Gastrocnemius medialis (tissue), 4 donors: ENCODE measurements around the gene HLA-A. TPM values are rescaled to one million over a fixed set of nuclear protein-coding genes. Genes with fewer than 3 reads are reported as not detected.

Experiments used
- ATAC-seq, 2 donors: fragments of 150-250 bp; one replicate each; pipeline ENCODE4 v1.9.1; 2016
- DNase-seq, 2 donors: peaks; one replicate each; pipeline ENCODE4 v3.0.0-alpha.2; 2019
- H3K27ac ChIP-seq, 4 donors: fragments of 200-600 bp; sonication (generic); 1 replicate in 1 of 4; 2 replicates in 3 of 4; pipeline ENCODE4 v1.5.1; 2016 to 2018; ENCODE audit warnings: mild to moderate bottlenecking in 2 of 4, moderate library complexity in 1 of 4
- H3K27me3 ChIP-seq, 3 donors: fragments of 200-600 bp; sonication (generic) in 2 of 3; 1 replicate in 1 of 3; 2 replicates in 2 of 3; pipeline versions ENCODE4 v1.5.1 to v1.6.0; 2016 to 2019; ENCODE audit warnings: mild to moderate bottlenecking in 1 of 3, moderate library complexity in 1 of 3
- H3K36me3 ChIP-seq, 2 donors: fragments of 200-600 bp; sonication (generic) in 1 of 2; one replicate each; pipeline ENCODE4 v1.5.1; 2017 to 2018
- H3K4me1 ChIP-seq, 2 donors: fragments of 200-600 bp; sonication (generic) in 1 of 2; one replicate each; pipeline ENCODE4 v1.5.1; 2016 to 2017; ENCODE audit warnings: mild to moderate bottlenecking in 2 of 2
- H3K4me3 ChIP-seq, 4 donors: fragments of 200-600 bp; sonication (generic) in 3 of 4; 1 replicate in 1 of 4; 2 replicates in 3 of 4; pipeline ENCODE4 v1.5.1; 2016 to 2019; ENCODE audit warnings: mild to moderate bottlenecking in 2 of 4
- H3K9me3 ChIP-seq, 3 donors: fragments of 200-600 bp; sonication (generic) in 2 of 3; 1 replicate in 1 of 3; 2 replicates in 2 of 3; pipeline ENCODE4 v1.5.1; 2016 to 2019
- POLR2A ChIP-seq, 2 donors: fragments of 450-650 bp; IDR thresholded peaks; one replicate each; pipeline ENCODE4 v1.6.1; 2017; ENCODE audit warnings: antibody characterized with exemption in 2 of 2, mild to moderate bottlenecking in 2 of 2, moderate library complexity in 2 of 2
- in situ Hi-C, 4 donors: fragments of 200-750 bp; cut with MboI; loops; one replicate each; pipeline versions ENCODE4 v1.15.0 to v1.8.0; 2017; ENCODE audit warnings: low sequenced_read_pairs in 4 of 4
- intact Hi-C: fragments of 100-400 bp; cut with DNase I; formaldehyde crosslinking; loops from one replicate; pipeline ENCODE4 v1.15.1; 2023; ENCODE audit warnings: low total_unique reads
- total RNA-seq, 4 donors: library from RNA; depleted of rRNA; stranded (reverse); fragments of >200 nt; gene quantifications; one replicate each; pipeline versions ENCODE4 v1.1.0 to v1.2.3, GENCODE V29; 2016
- TF ChIP-seq, protein P1 (sequence below), 5 experiments: fragments of 450-650 bp in 3 of 5; fragments of 200-600 bp in 2 of 5; sonication (generic) in 2 of 5; IDR thresholded peaks in 4 of 5; conservative IDR thresholded peaks in 1 of 5; 1 replicate in 4 of 5; 2 replicates in 1 of 5; pipeline ENCODE4 v1.5.1; 2016 to 2019; ENCODE audit warnings: antibody characterized with exemption in 5 of 5, mild to moderate bottlenecking in 3 of 5, moderate library complexity in 3 of 5

The HLA-A gene
- total RNA-seq, 4 donors from 2014 or later: 149 to 161 (median 154) TPM

DNA sequence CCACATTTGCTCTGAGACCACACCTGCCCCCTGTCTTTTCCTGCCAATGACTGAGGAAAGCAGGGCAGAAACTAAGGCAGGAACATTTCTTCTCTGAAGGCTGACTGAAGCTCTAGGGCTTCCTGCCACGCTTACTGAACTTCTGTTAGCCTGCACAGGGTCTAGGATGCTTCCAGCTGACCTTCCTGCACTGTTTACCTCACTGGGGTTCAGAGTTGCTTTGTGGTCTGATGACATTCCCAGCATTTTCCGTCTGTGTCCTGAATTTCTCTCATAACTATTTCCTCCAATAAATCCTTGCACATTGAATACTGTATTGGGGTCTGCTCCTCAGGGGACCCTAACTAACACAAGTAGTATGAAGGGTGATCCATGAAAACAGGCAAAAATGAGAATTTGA is 29.5 kb upstream of the HLA-A start:
- intact Hi-C loops (no loop called here), in situ Hi-C loops (no loop called here)
- TF ChIP-seq POLR2A (IDR thresholded peaks at IDR 0.05): no peak
- TF ChIP-seq, protein P1, sequence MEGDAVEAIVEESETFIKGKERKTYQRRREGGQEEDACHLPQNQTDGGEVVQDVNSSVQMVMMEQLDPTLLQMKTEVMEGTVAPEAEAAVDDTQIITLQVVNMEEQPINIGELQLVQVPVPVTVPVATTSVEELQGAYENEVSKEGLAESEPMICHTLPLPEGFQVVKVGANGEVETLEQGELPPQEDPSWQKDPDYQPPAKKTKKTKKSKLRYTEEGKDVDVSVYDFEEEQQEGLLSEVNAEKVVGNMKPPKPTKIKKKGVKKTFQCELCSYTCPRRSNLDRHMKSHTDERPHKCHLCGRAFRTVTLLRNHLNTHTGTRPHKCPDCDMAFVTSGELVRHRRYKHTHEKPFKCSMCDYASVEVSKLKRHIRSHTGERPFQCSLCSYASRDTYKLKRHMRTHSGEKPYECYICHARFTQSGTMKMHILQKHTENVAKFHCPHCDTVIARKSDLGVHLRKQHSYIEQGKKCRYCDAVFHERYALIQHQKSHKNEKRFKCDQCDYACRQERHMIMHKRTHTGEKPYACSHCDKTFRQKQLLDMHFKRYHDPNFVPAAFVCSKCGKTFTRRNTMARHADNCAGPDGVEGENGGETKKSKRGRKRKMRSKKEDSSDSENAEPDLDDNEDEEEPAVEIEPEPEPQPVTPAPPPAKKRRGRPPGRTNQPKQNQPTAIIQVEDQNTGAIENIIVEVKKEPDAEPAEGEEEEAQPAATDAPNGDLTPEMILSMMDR (IDR thresholded peaks at IDR 0.05 in 4 of 5, conservative IDR thresholded peaks at IDR 0.05 in 1 of 5): no peak
- Histone ChIP-seq H3K27ac (no peak overlapping the region), H3K36me3 (no peaks in the 10 kb centered on the region), H3K4me1 (no peaks in the 10 kb centered on the region), H3K4me3 (no peak overlapping the region), H3K27me3 (no peaks in the 10 kb centered on the region), H3K9me3 (no peaks in the 10 kb centered on the region)
- no peak for ATAC-seq
- no peak for DNase-seq

- Histone ChIP-seq H3K36me3 (no peaks in the 10 kb centered on the region), H3K27me3 (no peaks in the 10 kb centered on the region), H3K4me1 (no peaks in the 10 kb centered on the region), H3K27ac (no peak overlapping the region), H3K4me3 (no peak overlapping the region), H3K9me3 (no peaks in the 10 kb centered on the region)
- ATAC-seq (no peak), DNase-seq (no peak)
- in situ Hi-C loops: loop anchor here in 1 of 4 donors (5.0 kb wide), 1 partner anchor 86 kb away; no protein-coding TSS in a partner anchor
- TF ChIP-seq, protein P1 (IDR thresholded peaks at IDR 0.05 in 4 of 5, conservative IDR thresholded peaks at IDR 0.05 in 1 of 5): no peak
- TF ChIP-seq POLR2A (IDR thresholded peaks at IDR 0.05): no peak
- intact Hi-C loops: no loop called here
Observed at GRCh38 chr6:29916741-29917140, 25.6 kb upstream of the HLA-A start.

DNA sequence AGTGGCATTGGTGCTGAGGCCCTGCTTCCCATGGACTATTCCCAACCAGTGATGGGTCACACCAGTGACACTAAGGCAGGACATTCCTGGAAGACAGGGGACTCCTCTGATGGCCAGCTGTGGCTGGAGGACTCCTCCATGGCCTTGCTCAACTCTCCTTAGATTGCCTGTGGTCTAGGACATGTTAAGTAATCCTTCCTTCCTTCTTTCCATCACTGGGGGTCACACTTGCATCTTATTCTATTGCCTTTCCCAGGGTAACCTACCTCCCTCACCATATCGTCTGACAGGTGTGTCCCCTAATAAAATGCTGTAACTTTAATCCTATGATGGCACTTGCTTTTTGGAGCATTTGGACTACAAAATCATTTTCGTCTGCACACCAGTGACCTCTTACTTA is 24.5 kb upstream of the HLA-A start:
- Histone ChIP-seq H3K27ac (no peak overlapping the region), H3K36me3 (no peaks in the 10 kb centered on the region), H3K27me3 (no peaks in the 10 kb centered on the region), H3K4me1 (no peaks in the 10 kb centered on the region), H3K4me3 (no peak overlapping the region), H3K9me3 (no peaks in the 10 kb centered on the region)
- TF ChIP-seq POLR2A (IDR thresholded peaks at IDR 0.05): no peak
- TF ChIP-seq, protein P1 (IDR thresholded peaks at IDR 0.05 in 4 of 5, conservative IDR thresholded peaks at IDR 0.05 in 1 of 5): no peak
- DNase-seq (no peak), ATAC-seq (no peak)
- intact Hi-C loops: no loop called here
- in situ Hi-C loops: loop anchor here in 1 of 4 donors (5.0 kb wide), 1 partner anchor 84 kb away; no protein-coding TSS in a partner anchor

DNA sequence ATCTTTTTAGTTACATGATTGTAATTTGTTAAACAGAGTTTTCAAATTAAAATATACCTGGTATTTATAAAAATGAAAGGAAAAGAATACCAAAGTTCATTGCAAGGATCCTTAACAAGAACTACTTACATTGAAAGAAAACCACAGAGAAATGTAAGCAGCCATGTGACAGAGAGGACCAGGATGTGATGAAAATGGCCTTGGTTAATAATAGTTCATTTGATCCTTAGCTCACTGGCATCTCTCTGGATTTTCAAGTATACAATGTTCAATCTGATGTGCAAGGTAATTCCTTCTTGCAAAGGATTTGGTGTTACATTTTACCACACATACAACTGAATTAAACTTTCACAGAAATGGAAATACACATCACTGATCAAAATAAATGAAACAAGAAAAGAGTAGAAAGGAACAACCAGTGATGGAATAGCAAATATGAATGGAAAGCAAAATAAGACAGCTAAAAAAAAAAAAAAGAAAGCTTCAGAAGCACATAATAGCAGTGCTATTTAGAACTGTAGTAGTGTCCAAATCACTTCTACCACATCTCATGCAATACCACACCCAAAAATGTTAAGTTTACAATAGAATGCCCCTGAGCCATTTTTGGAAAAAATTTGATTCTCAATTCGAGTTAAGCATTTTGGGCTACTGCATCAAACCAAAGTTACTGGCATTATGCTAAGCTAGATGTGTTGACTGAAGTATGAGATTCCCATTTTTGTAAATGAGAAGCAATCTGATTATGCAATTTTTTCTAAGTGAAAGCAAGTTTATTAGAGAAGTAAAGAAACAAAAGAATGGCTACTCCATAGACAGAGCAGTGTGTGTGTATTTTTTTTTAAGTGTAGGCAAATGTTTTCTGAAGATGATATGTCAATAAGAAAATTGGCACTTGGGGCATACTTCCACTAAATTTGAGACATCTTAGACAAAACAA is 22.6 kb upstream of the HLA-A start:
- TF ChIP-seq, protein P1 (IDR thresholded peaks at IDR 0.05 in 4 of 5, conservative IDR thresholded peaks at IDR 0.05 in 1 of 5): no peak
- no peak for TF ChIP-seq POLR2A (IDR thresholded peaks at IDR 0.05)
- no peak overlapping the region for H3K4me3 ChIP-seq
- H3K27me3 ChIP-seq: no peaks in the 10 kb centered on the region
- intact Hi-C loops (no loop called here), in situ Hi-C loops (loop anchor here in 1 of 4 donors (5.0 kb wide), 1 partner anchor 83 kb away; no protein-coding TSS in a partner anchor)
- ATAC-seq (no peak), DNase-seq (no peak)
- no peaks in the 10 kb centered on the region for H3K9me3 ChIP-seq
- no peak overlapping the region for H3K27ac ChIP-seq
- no peaks in the 10 kb centered on the region for H3K4me1 ChIP-seq
- H3K36me3 ChIP-seq: no peaks in the 10 kb centered on the region
